Measurements from ENCODE around the gene MMP23B.
A peak's percentile ranks its signal among the peaks of the same experiment; 100 is the strongest.
"Not testable (repeated sequence)": the region's sequence is repeated elsewhere in the genome, so short reads cannot be mapped to it uniquely, and the experiment has no call there.

Gene MMP23B

GRCh38 chr1:1621173-1622009 lies 10.6 kb upstream of the MMP23B start:
- DNase-seq, result no peak

DNA sequence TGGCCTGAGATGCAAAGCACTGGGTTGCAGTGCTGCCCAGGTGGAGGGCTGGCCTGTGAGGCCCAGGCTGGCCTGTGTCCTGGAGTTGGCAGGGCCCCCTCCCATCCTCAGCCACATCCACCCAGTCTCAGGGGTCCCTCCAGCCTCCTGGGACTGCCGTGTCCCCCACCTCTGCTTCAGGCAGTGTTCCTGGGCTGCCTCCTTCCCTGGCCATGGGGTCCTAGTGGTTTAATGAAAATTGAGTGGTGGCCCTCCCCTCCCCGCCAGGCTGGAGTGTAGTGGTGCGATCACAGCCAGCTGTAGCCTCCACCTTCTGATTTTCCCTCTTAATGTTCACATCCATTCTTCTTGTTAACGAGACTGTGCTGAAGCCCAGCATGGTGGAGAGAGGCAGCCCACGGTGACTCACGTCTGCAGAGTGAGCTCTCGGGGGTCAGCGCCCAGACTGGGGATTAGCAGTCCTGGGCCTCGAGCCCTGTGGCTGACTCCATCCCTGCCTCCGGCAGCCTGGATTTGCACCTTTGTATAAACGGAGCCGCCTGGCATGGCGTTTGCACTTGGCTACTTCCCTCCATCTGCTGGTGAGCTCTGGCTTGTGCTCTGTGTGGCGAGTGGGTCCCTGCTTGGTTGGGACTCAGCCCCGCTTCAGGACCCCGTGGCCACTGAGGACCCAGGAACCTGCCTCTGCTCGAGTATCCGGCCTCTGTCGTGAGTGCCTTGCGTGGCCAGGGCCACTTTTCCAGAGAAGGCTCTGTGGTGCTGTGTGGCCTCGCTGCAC lies 9.8 kb upstream of the MMP23B start:
- no peak for DNase-seq

DNA sequence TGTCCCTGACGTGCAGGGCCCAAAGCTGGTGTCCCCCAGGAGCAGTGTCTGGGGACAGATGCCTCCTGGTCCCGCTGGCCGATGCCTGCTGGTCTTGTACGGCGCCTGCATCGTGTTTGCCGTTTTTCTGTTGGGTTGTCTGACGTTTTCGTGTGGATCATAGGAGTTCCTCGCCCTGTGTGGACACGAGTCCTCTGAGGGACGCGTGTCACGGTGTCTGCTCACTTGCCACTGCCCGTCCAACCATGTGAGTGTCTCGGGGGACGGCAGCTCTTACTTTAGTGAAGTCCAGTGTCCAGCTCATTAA lies 9.2 kb upstream of the MMP23B start:
- DNase-seq, result no peak

DNA sequence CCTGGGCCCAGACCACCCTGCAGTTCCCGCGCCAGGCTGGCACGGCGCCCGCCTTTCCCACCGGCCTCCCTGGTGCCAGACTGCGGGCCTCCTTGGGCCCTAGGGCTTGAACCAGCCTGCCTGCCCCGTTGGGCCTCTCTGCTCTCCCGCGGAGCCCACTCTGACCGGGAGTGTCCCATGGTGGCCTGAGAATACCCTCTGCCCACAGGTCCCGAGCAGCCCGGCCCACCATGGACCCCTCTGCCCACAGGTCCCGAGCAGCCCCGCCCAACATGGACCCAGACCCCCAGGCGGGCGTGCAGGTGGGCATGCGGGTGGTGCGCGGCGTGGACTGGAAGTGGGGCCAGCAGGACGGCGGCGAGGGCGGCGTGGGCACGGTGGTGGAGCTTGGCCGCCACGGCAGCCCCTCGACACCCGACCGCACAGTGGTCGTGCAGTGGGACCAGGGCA lies 8.8 kb upstream of the MMP23B start:
- no peak for DNase-seq

DNA sequence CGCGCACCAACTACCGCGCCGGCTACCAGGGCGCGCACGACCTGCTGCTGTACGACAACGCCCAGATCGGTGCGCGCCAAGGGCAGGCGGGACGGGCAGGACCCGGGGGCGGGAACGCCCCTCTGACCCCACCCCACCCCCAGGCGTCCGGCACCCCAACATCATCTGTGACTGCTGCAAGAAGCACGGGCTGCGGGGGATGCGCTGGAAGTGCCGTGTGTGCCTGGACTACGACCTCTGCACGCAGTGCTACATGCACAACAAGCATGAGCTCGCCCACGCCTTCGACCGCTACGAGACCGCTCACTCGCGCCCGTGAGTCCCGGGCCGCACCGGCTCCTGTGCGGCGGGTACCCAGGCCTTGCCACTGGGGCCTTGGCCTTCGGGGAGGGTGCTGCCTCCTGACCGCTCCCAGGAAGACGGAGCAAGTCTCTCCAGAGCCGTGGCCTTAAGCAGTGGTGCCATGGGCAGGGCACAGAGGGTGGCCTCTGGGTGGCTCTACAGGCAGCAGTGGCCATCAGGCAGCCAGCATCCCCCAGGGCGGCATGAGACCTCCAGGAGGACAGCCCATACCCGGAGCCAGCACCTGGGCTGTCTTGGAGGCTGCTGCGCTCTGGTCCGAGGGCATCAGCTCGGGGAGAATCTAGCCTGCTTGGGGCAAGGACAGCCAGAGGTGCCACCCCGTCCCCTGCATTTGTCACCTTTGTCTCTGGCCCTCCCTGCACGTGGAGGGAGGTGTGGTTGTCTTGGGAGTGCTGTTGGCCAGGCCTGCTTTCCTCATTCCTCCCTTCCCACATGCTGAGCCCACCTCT lies 8.1 kb upstream of the MMP23B start:
- DNase-seq, result no peak

- no peak for DNase-seq
These were observed 7.2 kb upstream of the MMP23B start for GRCh38 chr1:1624443-1625403.

DNA sequence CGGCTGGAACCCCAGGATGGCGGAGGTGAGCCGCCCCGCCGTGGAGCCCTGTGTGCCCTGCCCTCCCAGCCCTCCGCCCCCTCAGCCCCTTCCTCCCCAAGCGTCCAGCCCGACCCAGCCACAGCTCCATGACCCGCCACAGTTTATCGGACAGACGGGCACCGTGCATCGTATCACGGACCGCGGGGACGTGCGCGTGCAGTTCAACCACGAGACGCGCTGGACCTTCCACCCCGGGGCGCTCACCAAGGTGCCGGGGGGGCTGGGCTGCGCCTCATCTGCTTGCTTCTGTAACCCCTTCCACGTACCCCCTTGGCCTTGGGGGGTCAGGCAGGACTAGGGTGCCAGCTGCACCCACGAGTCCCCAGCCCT lies 6.6 kb upstream of the MMP23B start:
- DNase-seq, result no peak

DNA sequence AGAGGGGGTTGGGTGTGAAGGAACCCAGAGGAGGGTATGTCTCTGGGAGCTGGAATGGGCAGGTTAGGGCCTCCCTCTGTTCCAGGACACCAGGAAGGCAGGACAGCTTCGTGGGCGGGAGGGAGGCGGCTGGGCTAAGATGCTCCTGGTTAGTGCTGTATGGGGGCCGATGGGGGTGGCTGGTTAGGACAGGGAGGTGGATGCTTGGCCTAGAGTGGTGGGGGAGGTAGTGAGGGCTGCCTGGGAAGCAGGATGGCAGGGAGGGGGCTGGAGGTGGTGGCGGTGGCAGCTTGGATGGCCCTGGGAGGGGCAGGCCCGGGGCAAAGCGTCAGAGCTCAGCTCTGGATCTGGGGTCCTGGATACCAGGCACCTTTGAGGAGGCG lies 6.2 kb upstream of the MMP23B start:
- DNase-seq, result no peak

- no peak for DNase-seq
These were observed 5.5 kb upstream of the MMP23B start for GRCh38 chr1:1626207-1627141.

DNA sequence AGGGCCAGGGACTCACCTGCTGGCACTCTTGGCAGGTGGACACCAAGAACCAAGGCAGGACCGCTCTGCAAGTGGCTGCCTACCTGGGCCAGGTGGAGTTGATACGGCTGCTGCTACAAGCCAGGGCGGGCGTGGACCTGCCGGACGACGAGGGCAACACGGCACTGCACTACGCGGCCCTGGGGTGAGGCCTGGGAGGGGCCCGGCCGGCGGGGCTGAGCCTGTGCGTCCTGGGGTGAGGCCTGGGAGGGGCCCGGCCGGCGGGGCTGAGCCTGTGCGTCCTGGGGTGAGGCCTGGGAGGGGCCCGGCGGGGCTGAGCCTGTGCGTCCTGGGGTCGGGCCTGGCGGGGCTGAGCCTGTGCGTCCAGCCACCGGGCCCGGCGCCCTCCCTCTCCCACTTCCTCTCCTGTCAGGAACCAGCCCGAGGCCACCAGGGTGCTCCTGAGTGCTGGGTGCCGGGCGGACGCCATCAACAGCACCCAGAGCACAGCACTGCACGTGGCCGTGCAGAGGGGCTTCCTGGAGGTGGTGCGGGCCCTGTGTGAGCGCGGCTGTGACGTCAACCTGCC lies 4.6 kb upstream of the MMP23B start:
- DNase-seq, result no peak

DNA sequence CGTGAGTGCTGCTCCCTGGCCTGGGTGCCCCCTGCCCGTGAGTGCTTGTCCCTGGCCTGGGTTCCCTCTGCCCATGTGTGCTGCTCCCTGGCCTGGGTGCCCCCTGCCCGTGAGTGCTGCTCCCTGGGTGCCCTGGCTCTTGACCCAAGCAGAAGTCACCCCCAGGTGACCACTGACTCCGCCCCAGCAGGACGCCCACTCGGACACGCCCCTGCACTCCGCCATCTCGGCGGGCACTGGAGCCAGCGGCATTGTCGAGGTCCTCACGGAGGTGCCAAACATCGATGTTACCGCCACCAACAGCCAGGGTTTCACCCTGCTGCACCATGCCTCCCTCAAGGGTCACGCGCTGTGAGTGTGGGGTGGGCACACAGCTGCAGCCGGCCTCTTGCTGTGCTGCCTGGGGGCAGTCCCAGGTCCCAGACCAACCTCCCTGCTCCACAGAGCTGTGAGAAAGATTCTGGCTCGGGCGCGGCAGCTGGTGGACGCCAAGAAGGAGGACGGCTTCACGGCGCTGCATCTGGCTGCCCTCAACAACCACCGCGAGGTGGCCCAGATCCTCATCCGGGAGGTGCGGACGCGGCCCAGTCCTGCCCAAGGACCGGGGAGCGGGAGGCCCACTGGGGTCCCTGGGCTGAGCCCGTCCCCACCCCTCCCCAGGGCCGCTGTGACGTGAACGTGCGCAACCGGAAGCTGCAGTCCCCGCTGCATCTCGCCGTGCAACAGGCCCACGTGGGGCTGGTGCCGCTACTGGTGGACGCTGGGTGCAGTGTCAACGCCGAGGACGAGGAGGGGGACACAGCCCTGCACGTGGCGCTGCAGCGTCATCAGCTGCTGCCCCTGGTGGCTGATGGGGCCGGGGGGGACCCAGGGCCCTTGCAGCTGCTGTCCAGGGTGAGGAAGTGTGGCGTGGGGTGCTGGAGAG lies 3.9 kb upstream of the MMP23B start:
- no peak for DNase-seq

- peak; percentile 69 for DNase-seq
These were observed 3.1 kb upstream of the MMP23B start for GRCh38 chr1:1628754-1629429.

DNA sequence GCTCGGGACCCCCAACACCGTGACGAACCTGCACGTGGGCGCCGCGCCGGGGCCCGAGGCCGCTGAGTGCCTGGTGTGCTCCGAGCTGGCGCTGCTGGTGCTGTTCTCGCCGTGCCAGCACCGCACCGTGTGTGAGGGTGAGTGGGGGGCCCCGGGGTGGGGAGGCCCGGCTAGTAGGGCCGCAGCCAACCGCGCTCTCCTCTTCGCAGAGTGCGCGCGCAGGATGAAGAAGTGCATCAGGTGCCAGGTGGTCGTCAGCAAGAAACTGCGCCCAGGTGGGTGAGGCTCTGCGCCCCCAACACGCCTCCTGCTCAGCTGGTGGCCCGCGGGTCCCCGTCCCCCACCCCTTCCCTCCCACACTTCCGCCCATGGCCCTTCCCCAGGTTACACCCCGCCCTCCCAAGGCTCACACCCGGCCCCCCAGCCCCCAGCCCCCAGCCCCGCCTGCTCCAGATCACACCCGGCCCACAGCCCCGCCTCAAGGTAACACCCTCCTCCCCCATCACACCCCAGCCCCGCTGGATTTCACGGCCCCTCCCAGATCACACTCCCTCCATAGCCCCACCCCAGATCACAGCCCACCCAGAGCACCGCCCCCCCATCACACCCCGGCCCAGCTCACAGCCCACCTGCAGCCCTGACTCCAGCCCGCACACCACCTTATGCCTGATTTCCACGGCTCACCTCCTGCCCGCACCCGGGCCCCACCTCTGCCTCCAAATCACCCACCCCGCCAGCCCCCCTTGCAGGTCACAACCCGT lies 2.4 kb upstream of the MMP23B start:
- DNase-seq, result peak; percentile 77

- DNase-seq, result peak; percentile 93
These were observed 1.6 kb upstream of the MMP23B start for GRCh38 chr1:1630191-1630964.

GRCh38 chr1:1630965-1631781 lies 800 bp upstream of the MMP23B start:
- peak; percentile 50 for DNase-seq

- not testable (repeated sequence) for DNase-seq
These were observed 1.4 kb downstream of the MMP23B start for GRCh38 chr1:1633409-1633808.

DNA sequence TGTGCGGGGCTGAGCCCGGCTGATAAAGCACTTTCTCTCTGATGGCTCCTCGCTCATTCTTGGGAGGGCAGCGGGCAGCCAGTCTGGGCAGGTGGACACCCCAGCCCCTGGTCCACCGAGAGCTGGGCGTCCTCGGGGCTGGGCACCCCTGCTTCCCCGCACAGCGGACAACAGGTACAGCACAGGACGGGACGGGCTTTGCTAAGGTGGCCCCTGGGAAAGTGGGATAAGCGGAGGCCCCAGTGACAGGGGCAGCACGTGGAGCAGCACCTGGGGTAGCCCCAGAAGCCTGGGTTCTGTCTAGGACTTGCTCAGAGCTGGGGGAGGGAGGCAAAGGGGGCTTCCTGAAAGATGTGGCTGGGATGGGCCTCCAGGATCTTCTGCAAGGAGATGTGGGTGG lies 2.6 kb downstream of the MMP23B start:
- DNase-seq, result not testable (repeated sequence)
